Measurements from ENCODE around the gene FHOD3.

DNA sequence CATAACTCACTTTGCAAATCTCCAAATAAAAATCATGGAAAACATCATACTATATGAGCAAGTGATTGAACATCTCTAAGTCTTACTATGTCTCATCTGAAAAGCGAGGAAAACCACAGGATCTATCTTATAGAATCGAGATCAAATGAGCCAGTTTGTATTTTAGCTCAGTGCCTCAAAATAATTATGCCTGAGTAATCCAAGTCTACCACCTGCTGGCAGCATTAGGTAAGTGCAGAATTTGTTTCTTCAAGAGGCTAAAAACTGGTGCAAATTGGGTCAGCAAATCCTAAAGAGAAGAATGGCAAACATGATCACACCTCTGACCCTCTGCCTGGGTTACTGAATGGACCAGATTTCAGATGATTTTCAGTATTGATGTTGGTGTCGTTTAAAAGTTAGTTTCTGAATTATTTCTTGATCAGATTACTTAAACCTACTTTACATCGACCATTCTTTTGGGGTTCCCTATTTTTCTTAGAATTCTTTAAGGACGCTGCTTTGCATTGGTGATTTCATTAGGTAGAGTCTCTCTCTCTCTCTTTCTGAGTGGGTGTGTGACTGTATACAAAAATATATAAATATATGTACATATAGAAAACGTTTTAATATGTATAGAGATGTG is 12.7 kb upstream of the FHOD3 start:
- TF ChIP-seq, protein P1, sequence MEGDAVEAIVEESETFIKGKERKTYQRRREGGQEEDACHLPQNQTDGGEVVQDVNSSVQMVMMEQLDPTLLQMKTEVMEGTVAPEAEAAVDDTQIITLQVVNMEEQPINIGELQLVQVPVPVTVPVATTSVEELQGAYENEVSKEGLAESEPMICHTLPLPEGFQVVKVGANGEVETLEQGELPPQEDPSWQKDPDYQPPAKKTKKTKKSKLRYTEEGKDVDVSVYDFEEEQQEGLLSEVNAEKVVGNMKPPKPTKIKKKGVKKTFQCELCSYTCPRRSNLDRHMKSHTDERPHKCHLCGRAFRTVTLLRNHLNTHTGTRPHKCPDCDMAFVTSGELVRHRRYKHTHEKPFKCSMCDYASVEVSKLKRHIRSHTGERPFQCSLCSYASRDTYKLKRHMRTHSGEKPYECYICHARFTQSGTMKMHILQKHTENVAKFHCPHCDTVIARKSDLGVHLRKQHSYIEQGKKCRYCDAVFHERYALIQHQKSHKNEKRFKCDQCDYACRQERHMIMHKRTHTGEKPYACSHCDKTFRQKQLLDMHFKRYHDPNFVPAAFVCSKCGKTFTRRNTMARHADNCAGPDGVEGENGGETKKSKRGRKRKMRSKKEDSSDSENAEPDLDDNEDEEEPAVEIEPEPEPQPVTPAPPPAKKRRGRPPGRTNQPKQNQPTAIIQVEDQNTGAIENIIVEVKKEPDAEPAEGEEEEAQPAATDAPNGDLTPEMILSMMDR (IDR thresholded peaks at IDR 0.05), result peak; percentile 81 to 87 (median 86)
- TF ChIP-seq POLR2A (IDR thresholded peaks at IDR 0.05) (no peak), POLR2AphosphoS5 (IDR thresholded peaks at IDR 0.05; ENCODE audit: insufficient read depth in 1 of 2, low read depth in 1 of 2) (no peak)
